Lung (tissue), 12 donors: ENCODE measurements around the gene CEP290. TPM values are rescaled to one million over a fixed set of nuclear protein-coding genes. Genes with fewer than 3 reads are reported as not detected.

ENCODE experiments used
- ATAC-seq: fragments of 200-7000 bp; cut with Tn5 transposase; one replicate; pipeline ENCODE4 v1.9.1; 2020; ENCODE audit warnings: moderate number of reproducible peaks; ENCODE audit not compliant: insufficient read depth, low FRiP score
- DNase-seq, 3 donors: peaks; one replicate each; pipeline ENCODE4 v3.0.0-alpha.2; 2013 to 2017
- H3K27ac ChIP-seq, 2 donors: one replicate each; pipeline ENCODE4 v1.5.1; 2013; ENCODE audit warnings: mild to moderate bottlenecking in 2 of 2, moderate library complexity in 2 of 2, control low read depth in 1 of 2, inconsistent platforms in 1 of 2, low read depth in 1 of 2, low read length in 1 of 2
- H3K27me3 ChIP-seq, 3 donors: one replicate each; pipeline ENCODE4 v1.5.1; 2013; ENCODE audit warnings: low read length in 2 of 3; ENCODE audit not compliant: control insufficient read depth in 3 of 3, insufficient read depth in 3 of 3
- H3K36me3 ChIP-seq, 4 donors: one replicate each; pipeline ENCODE4 v1.5.1; 2013; ENCODE audit warnings: low read length in 4 of 4, mild to moderate bottlenecking in 1 of 4, moderate library complexity in 1 of 4; ENCODE audit not compliant: control insufficient read depth in 4 of 4, insufficient read depth in 4 of 4
- H3K4me1 ChIP-seq, 5 donors: one replicate each; pipeline ENCODE4 v1.5.1; 2013; ENCODE audit warnings: low read length in 5 of 5, mild to moderate bottlenecking in 2 of 5, moderate library complexity in 1 of 5; ENCODE audit not compliant: control insufficient read depth in 5 of 5, insufficient read depth in 5 of 5
- H3K4me3 ChIP-seq: one replicate; pipeline ENCODE4 v1.5.1; 2013; ENCODE audit warnings: mild to moderate bottlenecking, control low read depth, moderate library complexity
- H3K9ac ChIP-seq, 2 donors: one replicate each; pipeline ENCODE4 v1.5.1; 2013; ENCODE audit warnings: low read length in 2 of 2, control low read depth in 1 of 2; ENCODE audit not compliant: insufficient read depth in 1 of 2
- H3K9me3 ChIP-seq, 4 donors: one replicate each; pipeline ENCODE4 v1.5.1; 2013; ENCODE audit warnings: low read length in 3 of 4, mild to moderate bottlenecking in 1 of 4, moderate library complexity in 1 of 4; ENCODE audit not compliant: control insufficient read depth in 4 of 4, insufficient read depth in 3 of 4
- WGBS, 2 donors: extraction: QIAGEN DNeasy Blood & Tissue Kit; methylation state at CpG; one replicate each; pipeline ENCODE4 v1.1.7; 2013; 5-methylcytosine and 5-hydroxymethylcytosine counted together
- polyA plus RNA-seq, 2 donors: library from polyadenylated mRNA; stranded (reverse); fragments of 200-250 nt; gene quantifications; one replicate each; pipeline ENCODE4 v1.2.1, GENCODE V29; 2013
- total RNA-seq, 2 donors: library from RNA; depleted of rRNA in 1 of 2; stranded (reverse); fragments of >200 nt in 1 of 2; gene quantifications; one replicate each; pipeline ENCODE4 v1.2.1, GENCODE V29; 2014 to 2021
- TF ChIP-seq, protein P1 (sequence below): IDR thresholded peaks from 2 replicates; pipeline ENCODE4 v1.5.1; 2012; ENCODE audit warnings: mild to moderate bottlenecking; ENCODE audit errors: control extremely low read depth, extremely low read depth
- donor health status: control.
- donor health status: control.
- donor health status: Bipolar disorder and iron deficiency.
- donor health status: healthy.
- donor health status: DM: yes; HTN: yes; CAD: no.

Gene CEP290
- total and polyA plus RNA-seq, 4 donors = 4.2 to 45.0 (median 10.0) TPM

GRCh38 chr12:88187571-88187970 is 45.7 kb upstream of the CEP290 start:
- Histone ChIP-seq H3K9me3 (peaks cover 0 to 5% (median 1%) of the 10 kb centered on the region in 4 donors), H3K4me3 (no peak overlapping the region), H3K36me3 (peaks cover 7 to 17% (median 10%) of the 10 kb centered on the region in 4 donors), H3K27me3 (no peaks in the 10 kb centered on the region), H3K27ac (no peak overlapping the region), H3K9ac (no peak overlapping the region), H3K4me1 (peaks cover 0 to 6% (median 0%) of the 10 kb centered on the region in 5 donors)
- WGBS, 2 donors = 94 to 98% methylated on average over 2 of the region's 2 CpGs
- TF ChIP-seq, protein P1, sequence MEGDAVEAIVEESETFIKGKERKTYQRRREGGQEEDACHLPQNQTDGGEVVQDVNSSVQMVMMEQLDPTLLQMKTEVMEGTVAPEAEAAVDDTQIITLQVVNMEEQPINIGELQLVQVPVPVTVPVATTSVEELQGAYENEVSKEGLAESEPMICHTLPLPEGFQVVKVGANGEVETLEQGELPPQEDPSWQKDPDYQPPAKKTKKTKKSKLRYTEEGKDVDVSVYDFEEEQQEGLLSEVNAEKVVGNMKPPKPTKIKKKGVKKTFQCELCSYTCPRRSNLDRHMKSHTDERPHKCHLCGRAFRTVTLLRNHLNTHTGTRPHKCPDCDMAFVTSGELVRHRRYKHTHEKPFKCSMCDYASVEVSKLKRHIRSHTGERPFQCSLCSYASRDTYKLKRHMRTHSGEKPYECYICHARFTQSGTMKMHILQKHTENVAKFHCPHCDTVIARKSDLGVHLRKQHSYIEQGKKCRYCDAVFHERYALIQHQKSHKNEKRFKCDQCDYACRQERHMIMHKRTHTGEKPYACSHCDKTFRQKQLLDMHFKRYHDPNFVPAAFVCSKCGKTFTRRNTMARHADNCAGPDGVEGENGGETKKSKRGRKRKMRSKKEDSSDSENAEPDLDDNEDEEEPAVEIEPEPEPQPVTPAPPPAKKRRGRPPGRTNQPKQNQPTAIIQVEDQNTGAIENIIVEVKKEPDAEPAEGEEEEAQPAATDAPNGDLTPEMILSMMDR = no peak
- DNase-seq = no peak
- ATAC-seq = no peak

DNA sequence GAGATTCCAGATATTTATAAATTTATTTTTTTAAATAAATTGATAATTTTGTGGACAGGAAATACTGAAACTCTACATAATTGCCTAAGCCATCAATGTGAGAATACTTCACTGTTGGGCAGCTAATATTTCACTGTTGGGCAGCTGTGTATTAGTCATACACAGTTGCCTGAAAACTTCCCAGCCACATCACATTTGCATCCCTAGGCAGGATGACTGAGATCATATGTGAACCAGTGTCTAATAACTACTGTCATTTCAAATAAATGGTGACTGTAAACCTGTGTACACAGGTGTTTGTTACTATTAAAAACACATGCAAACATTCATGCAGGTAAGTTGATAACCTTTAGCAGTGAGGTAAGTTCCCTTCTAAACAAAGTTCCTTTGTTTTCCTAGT is 44.1 kb upstream of the CEP290 start:
- TF ChIP-seq, protein P1 = no peak
- no peak overlapping the region for H3K27ac ChIP-seq
- H3K9ac ChIP-seq = no peak overlapping the region
- H3K4me1 ChIP-seq = no peaks in the 10 kb centered on the region
- no peaks in the 10 kb centered on the region for H3K27me3 ChIP-seq
- peaks cover 0 to 5% (median 3%) of the 10 kb centered on the region in 4 donors for H3K9me3 ChIP-seq
- peaks cover 7 to 29% (median 15%) of the 10 kb centered on the region in 4 donors for H3K36me3 ChIP-seq
- DNase-seq = no peak
- ATAC-seq = no peak
- no peak overlapping the region for H3K4me3 ChIP-seq

DNA sequence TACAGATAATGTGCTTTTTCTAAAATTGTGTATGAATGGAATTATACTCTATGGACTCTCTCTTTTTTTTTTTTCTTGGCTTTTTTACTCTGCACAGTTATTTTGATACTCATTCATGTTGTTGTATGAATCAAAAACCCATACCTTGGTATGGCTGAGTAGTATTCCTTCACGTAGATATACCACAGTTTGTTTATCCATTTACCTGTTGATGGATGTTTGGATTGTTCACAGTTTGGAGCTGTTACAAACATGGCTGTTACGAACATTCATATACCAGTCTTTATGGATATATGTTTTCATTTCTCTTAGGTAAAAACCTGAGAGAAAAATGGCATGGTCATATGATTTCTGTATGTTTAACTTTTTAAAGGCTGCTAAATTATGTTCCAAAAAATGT is 43.4 kb upstream of the CEP290 start:
- H3K36me3 ChIP-seq = peaks cover 10 to 36% (median 17%) of the 10 kb centered on the region in 4 donors
- no peak overlapping the region for H3K9ac ChIP-seq
- H3K4me3 ChIP-seq = no peak overlapping the region
- TF ChIP-seq, protein P1 = no peak
- H3K9me3 ChIP-seq = peaks cover 0 to 5% (median 3%) of the 10 kb centered on the region in 4 donors
- no peak overlapping the region for H3K27ac ChIP-seq
- ATAC-seq (no peak), DNase-seq (no peak)
- no peaks in the 10 kb centered on the region for H3K27me3 ChIP-seq
- 99% methylated on average over 2 of the region's 2 CpGs for WGBS, 2 donors
- no peaks in the 10 kb centered on the region for H3K4me1 ChIP-seq

DNA sequence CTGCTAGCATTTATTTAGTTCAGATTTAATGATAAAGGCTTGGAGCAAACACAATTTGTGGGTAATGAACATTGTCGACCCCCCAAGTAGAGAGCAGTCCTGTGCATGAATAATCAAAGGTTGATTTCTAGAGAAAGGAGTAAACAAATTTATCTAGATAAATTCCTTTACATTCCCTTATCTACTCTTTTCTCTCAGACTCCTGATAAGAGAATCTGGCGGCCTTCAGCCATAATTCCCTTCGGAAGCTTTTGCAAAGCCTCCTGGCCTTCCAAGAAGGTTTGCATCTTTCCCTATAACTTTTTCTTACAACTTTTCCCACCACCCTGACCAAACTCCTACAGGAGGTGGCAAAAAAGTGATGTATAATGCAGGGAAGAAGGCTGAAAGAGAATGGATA is 42.3 kb upstream of the CEP290 start:
- WGBS, 2 donors = 78 to 96% methylated on average over 3 of the region's 3 CpGs
- DNase-seq (no peak), ATAC-seq (no peak)
- no peak overlapping the region for H3K9ac ChIP-seq
- no peaks in the 10 kb centered on the region for H3K4me1 ChIP-seq
- no peak overlapping the region for H3K27ac ChIP-seq
- H3K4me3 ChIP-seq = no peak overlapping the region
- TF ChIP-seq, protein P1 = no peak
- H3K9me3 ChIP-seq = peaks cover 0 to 5% (median 3%) of the 10 kb centered on the region in 4 donors
- H3K27me3 ChIP-seq = no peaks in the 10 kb centered on the region
- peaks cover 12 to 39% (median 20%) of the 10 kb centered on the region in 4 donors for H3K36me3 ChIP-seq
